ENCODE measurements around the gene TOGARAM2. TPM values are rescaled to one million over a fixed set of nuclear protein-coding genes. Genes with fewer than 3 reads are reported as not detected.
"Not testable (repeated sequence)": the region's sequence is repeated elsewhere in the genome, so short reads cannot be mapped to it uniquely, and the experiment has no call there.

TOGARAM2 gene
- total RNA-seq, 1 experiment from 2014 or later, result 0.75 TPM

DNA sequence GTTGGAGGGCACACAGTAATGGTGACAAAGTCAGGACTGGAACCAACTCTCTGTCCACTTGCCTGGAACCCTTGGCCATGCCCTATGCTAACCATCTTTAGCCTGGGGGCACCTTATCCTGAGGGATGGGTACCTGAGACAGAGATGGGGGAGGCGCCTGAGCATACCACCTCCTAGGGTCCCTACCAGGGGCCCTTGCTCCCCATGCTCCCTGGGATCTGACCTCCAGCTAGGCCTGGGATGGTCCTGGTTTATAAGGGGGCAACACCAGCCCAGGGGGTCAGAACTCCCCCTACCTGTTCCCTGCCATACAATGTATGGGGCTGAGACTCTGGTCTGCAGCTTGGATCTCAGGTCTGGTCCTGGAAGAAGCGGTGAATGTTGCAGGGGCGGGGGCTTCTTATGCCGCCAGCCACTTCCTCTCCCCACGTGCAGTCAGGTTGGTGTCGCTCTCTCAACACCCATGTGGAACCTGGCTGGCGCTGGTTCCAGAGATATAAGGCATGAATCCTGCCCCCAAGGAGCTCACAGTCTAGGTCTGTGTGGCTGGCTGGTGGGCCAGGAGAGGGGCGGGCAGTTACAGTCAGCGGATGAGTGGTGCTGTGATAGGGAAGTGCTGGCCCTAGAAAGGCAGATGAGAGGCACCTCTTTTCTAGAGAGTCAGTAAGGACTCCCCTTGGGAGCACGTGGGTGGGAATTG, 3.8 kb upstream of the TOGARAM2 start:
- Histone ChIP-seq H3K36me3 (ENCODE audit: insufficient read depth, low read length, poor library complexity, severe bottlenecking) (no peaks in the 10 kb centered on the region), H3K9me3 (ENCODE audit: low read depth, low read length, poor library complexity, severe bottlenecking) (no peaks in the 10 kb centered on the region), H3K27me3 (replicated peaks; ENCODE audit: insufficient read depth, low read depth, low read length, poor library complexity) (no peaks in the 10 kb centered on the region), H3K4me1 (ENCODE audit: insufficient read depth, low read length, poor library complexity, severe bottlenecking) (no peaks in the 10 kb centered on the region), H3K27ac (ENCODE audit: low read depth, low read length, poor library complexity, severe bottlenecking) (no peak overlapping the region), H3K4me3 (ENCODE audit: low read depth, low read length, poor library complexity, severe bottlenecking) (no peak overlapping the region)
- DNase-seq (ENCODE audit: low spot score), result no peak
- TF ChIP-seq EZH2 (IDR thresholded peaks at IDR 0.05; ENCODE audit: borderline replicate concordance, low read depth, low read length, poor library complexity, severe bottlenecking), result no peak
- TF ChIP-seq, protein P1, sequence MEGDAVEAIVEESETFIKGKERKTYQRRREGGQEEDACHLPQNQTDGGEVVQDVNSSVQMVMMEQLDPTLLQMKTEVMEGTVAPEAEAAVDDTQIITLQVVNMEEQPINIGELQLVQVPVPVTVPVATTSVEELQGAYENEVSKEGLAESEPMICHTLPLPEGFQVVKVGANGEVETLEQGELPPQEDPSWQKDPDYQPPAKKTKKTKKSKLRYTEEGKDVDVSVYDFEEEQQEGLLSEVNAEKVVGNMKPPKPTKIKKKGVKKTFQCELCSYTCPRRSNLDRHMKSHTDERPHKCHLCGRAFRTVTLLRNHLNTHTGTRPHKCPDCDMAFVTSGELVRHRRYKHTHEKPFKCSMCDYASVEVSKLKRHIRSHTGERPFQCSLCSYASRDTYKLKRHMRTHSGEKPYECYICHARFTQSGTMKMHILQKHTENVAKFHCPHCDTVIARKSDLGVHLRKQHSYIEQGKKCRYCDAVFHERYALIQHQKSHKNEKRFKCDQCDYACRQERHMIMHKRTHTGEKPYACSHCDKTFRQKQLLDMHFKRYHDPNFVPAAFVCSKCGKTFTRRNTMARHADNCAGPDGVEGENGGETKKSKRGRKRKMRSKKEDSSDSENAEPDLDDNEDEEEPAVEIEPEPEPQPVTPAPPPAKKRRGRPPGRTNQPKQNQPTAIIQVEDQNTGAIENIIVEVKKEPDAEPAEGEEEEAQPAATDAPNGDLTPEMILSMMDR (conservative IDR thresholded peaks at IDR 0.05; ENCODE audit: low read depth, low read length), result no peak
- CTCF ChIA-PET, result no interaction called here
- POLR2A ChIA-PET (ENCODE audit: low non-redundant PET), result no interaction called here
- no TSS peak for BruUV-seq (replicated peaks)
- intact Hi-C loops (cut with micrococcal nuclease; ENCODE audit: unreplicated experiment), result no loop called here

DNA sequence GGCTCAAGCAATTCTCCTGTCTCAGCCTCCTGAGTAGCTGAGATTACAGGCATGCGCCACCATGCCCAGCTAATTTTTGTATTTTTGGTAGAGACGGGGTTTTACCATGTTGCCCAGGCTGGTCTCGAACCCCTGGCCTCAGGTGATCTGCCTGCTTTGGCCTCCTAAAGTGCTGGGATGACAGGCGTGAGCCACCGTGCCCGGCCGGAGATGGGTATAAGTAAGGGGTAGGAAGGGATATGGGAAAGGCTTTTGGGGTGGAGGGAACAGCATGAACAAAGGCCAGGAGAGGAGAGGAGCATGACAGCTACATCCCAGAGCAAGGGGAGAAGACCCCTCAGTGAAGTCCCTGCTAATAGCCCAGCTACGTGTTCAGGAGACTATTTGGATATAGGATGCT, 3.1 kb upstream of the TOGARAM2 start:
- H3K27ac ChIP-seq (ENCODE audit: low read depth, low read length, poor library complexity, severe bottlenecking); POLR2A ChIA-PET (ENCODE audit: low non-redundant PET); H3K27me3 ChIP-seq (replicated peaks; ENCODE audit: insufficient read depth, low read depth, low read length, poor library complexity); H3K4me1 ChIP-seq (ENCODE audit: insufficient read depth, low read length, poor library complexity, severe bottlenecking); CTCF ChIA-PET; BruUV-seq (replicated peaks); H3K4me3 ChIP-seq (ENCODE audit: low read depth, low read length, poor library complexity, severe bottlenecking); H3K9me3 ChIP-seq (ENCODE audit: low read depth, low read length, poor library complexity, severe bottlenecking); DNase-seq (ENCODE audit: low spot score); intact Hi-C loops (cut with micrococcal nuclease; ENCODE audit: unreplicated experiment); H3K36me3 ChIP-seq (ENCODE audit: insufficient read depth, low read length, poor library complexity, severe bottlenecking): not testable (repeated sequence)

DNA sequence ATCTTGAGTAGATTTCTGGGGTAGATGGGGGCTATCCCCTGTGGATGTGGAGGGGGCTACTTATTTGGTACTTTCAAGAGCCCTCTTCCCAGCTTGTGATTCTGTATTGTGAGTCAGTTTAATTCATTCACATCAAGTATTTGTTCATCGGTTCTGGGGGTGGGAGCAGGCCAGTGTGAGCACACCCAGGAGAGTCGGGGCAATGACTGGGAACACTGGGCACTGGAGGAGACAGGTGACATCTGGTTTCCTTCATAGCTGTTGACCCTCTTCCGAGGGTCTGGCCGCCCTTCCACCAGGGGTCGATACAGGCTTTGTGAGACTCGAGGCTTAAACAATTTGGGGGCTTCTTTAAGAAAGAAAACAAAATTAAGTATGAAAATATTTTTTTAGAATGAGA, 2.5 kb upstream of the TOGARAM2 start:
- Histone ChIP-seq H3K4me1 (ENCODE audit: insufficient read depth, low read length, poor library complexity, severe bottlenecking) (no peaks in the 10 kb centered on the region), H3K9me3 (ENCODE audit: low read depth, low read length, poor library complexity, severe bottlenecking) (no peaks in the 10 kb centered on the region), H3K27me3 (replicated peaks; ENCODE audit: insufficient read depth, low read depth, low read length, poor library complexity) (no peaks in the 10 kb centered on the region), H3K36me3 (ENCODE audit: insufficient read depth, low read length, poor library complexity, severe bottlenecking) (no peaks in the 10 kb centered on the region), H3K4me3 (ENCODE audit: low read depth, low read length, poor library complexity, severe bottlenecking) (no peak overlapping the region), H3K27ac (ENCODE audit: low read depth, low read length, poor library complexity, severe bottlenecking) (no peak overlapping the region)
- DNase-seq (ENCODE audit: low spot score), result no peak
- ChIA-PET POLR2A (ENCODE audit: low non-redundant PET) (no interaction called here), CTCF (no interaction called here)
- intact Hi-C loops (cut with micrococcal nuclease; ENCODE audit: unreplicated experiment), result no loop called here
- TF ChIP-seq EZH2 (IDR thresholded peaks at IDR 0.05; ENCODE audit: borderline replicate concordance, low read depth, low read length, poor library complexity, severe bottlenecking), result no peak
- TF ChIP-seq, protein P1 (conservative IDR thresholded peaks at IDR 0.05; ENCODE audit: low read depth, low read length), result no peak
- BruUV-seq (replicated peaks), result no TSS peak

DNA sequence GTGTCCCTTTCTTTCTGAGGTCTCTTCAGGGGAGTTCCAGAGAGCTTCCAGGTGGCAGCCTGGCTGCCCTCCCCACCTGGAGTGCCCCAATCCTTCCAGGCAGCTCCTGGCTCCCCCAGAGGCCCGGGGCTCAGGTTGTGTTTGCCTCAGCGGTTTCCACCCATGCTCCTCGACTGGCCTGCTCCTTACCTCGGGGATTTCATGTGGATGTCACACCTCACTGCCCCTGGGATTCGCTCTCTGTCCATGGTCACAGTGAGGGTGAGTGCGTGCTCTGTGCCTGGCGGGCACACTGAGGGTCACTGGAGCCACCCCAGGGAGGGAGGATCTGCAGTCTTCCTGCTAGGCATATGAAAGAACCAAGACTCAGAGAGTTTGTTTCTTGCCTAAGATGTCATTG, 2.1 kb upstream of the TOGARAM2 start:
- Histone ChIP-seq H3K27me3 (replicated peaks; ENCODE audit: insufficient read depth, low read depth, low read length, poor library complexity) (no peaks in the 10 kb centered on the region), H3K4me1 (ENCODE audit: insufficient read depth, low read length, poor library complexity, severe bottlenecking) (no peaks in the 10 kb centered on the region), H3K4me3 (ENCODE audit: low read depth, low read length, poor library complexity, severe bottlenecking) (no peak overlapping the region), H3K9me3 (ENCODE audit: low read depth, low read length, poor library complexity, severe bottlenecking) (no peaks in the 10 kb centered on the region), H3K27ac (ENCODE audit: low read depth, low read length, poor library complexity, severe bottlenecking) (no peak overlapping the region), H3K36me3 (ENCODE audit: insufficient read depth, low read length, poor library complexity, severe bottlenecking) (no peaks in the 10 kb centered on the region)
- ChIA-PET CTCF (no interaction called here), POLR2A (ENCODE audit: low non-redundant PET) (no interaction called here)
- TF ChIP-seq EZH2 (IDR thresholded peaks at IDR 0.05; ENCODE audit: borderline replicate concordance, low read depth, low read length, poor library complexity, severe bottlenecking), result no peak
- TF ChIP-seq, protein P1 (conservative IDR thresholded peaks at IDR 0.05; ENCODE audit: low read depth, low read length), result no peak
- BruUV-seq (replicated peaks), result no TSS peak
- no peak for DNase-seq (ENCODE audit: low spot score)
- intact Hi-C loops (cut with micrococcal nuclease; ENCODE audit: unreplicated experiment), result no loop called here

All from A673 (cell line).